A549 (cell line): ENCODE results near the gene TTC17. TPM values are rescaled to one million over a fixed set of nuclear protein-coding genes. Genes with fewer than 3 reads are reported as not detected.

Experiments used
- ATAC-seq, 2 experiments: fragments of 200-7000 bp in 1 of 2; fragments of >200 bp in 1 of 2; cut with Nextera tagmentation in 1 of 2; cut with Tn5 transposase in 1 of 2; 3 replicates each; pipeline versions ENCODE4 v1.8.0 to v1.9.1; 2018 to 2020; ENCODE audit warnings: mild to moderate bottlenecking in 1 of 2, moderate library complexity in 1 of 2
- CTCF ChIA-PET: fragments of 300-600 bp; sonication (Branson Sonifier 250); formaldehyde crosslinking; extraction: SDS; loops from one replicate; lab custom pipeline; 2021; ENCODE audit warnings: antibody characterized with exemption, inconsistent platforms; lab: Yijun Ruan, JAX
- POLR2A ChIA-PET: fragments of 350-600 bp; formaldehyde crosslinking; extraction: SDS; loops from one replicate; lab custom pipeline; 2021; ENCODE audit warnings: antibody characterized with exemption, inconsistent platforms; lab: Yijun Ruan, JAX
- DNase-seq, 2 experiments: peaks; one replicate each; pipeline versions ENCODE4 v3.0.0 to v3.0.0-alpha.2; 2011 to 2016; ENCODE audit warnings: low read depth in 1 of 2, low spot score in 1 of 2
- FAIRE-seq: peaks from 2 replicates; lab custom pipeline; 2011; peaks lifted over from hg19 to GRCh38; lab: Jason Lieb, UNC
- H3K27ac ChIP-seq, 2 experiments: fragments of >200 bp; sonication (Bioruptor Twin); formaldehyde crosslinking; 3 replicates each; pipeline ENCODE4 v1.5.1; 2016 to 2017
- H3K4me1 ChIP-seq: fragments of >200 bp; sonication (Bioruptor Twin); formaldehyde crosslinking; 3 replicates; pipeline ENCODE4 v1.6.1; 2016
- H3K4me2 ChIP-seq: fragments of >200 bp; sonication (Bioruptor Twin); formaldehyde crosslinking; 3 replicates; pipeline ENCODE4 v1.6.1; 2016
- H3K4me3 ChIP-seq: fragments of >200 bp; sonication (Bioruptor Twin); formaldehyde crosslinking; 3 replicates; pipeline ENCODE4 v1.5.1; 2016
- H3K9me3 ChIP-seq: fragments of >200 bp; sonication (Bioruptor Twin); formaldehyde crosslinking; 3 replicates; pipeline ENCODE4 v1.6.1; 2016
- CHD2 ChIP-seq: fragments of 150-350 bp; IDR thresholded peaks from 2 replicates; pipeline ENCODE4 v1.6.1; 2014; ENCODE audit warnings: low read length; ENCODE audit not compliant: partially characterized antibody
- EHF ChIP-seq: fragments of 250-450 bp; sonication (Bioruptor Pico); IDR thresholded peaks from 2 replicates; pipeline ENCODE4 v1.5.0; 2020; ENCODE audit warnings: mild to moderate bottlenecking
- FOSL2 ChIP-seq, 2 experiments: fragments of 450-650 bp in 1 of 2; fragments of >200 bp in 1 of 2; sonication (Bioruptor Twin) in 1 of 2; formaldehyde crosslinking; IDR thresholded peaks; 2 replicates each; pipeline versions ENCODE4 v1.5.0 to v1.6.1; 2016 to 2020; ENCODE audit warnings: mild to moderate bottlenecking in 1 of 2, moderate library complexity in 1 of 2
- GATA3 ChIP-seq: IDR thresholded peaks from 2 replicates; pipeline ENCODE4 v1.6.1; 2012; ENCODE audit warnings: borderline replicate concordance
- HOXA7 ChIP-seq: fragments of 250-450 bp; sonication (Bioruptor Pico); IDR thresholded peaks from 2 replicates; pipeline ENCODE4 v1.5.0; 2020; ENCODE audit warnings: mild to moderate bottlenecking, moderate library complexity
- HOXB13 ChIP-seq: fragments of 250-450 bp; sonication (Bioruptor Pico); IDR thresholded peaks from 2 replicates; pipeline ENCODE4 v1.5.0; 2020; ENCODE audit warnings: low read depth, mild to moderate bottlenecking, moderate library complexity
- MAZ ChIP-seq: fragments of 150-350 bp; IDR thresholded peaks from 2 replicates; pipeline ENCODE4 v1.6.1; 2014; ENCODE audit warnings: antibody characterized with exemption, low read depth, low read length, borderline replicate concordance
- RFX5 ChIP-seq: fragments of 450-650 bp; IDR thresholded peaks from 2 replicates; pipeline ENCODE4 v1.7.1; 2014; ENCODE audit warnings: antibody characterized with exemption, mild to moderate bottlenecking, moderate library complexity
- SREBF2 ChIP-seq: fragments of 450-650 bp; IDR thresholded peaks from 2 replicates; pipeline ENCODE4 v1.6.1; 2014; ENCODE audit warnings: mild to moderate bottlenecking, moderate library complexity
- WGBS: methylation state at CpG from one replicate; pipeline ENCODE4 v1.1.6; 2017; ENCODE audit errors: missing lambda C conversion rate; 5-methylcytosine and 5-hydroxymethylcytosine counted together
- polyA plus RNA-seq, 4 experiments: library from polyadenylated mRNA; depleted of rRNA in 3 of 4; stranded (reverse); fragments of >200 nt; fragmentation: RNase III in 1 of 4; extraction: RNeasy Plus Mini Kit Qiagen cat#74134 plus additional on column Dnase treatment in 1 of 4; gene quantifications; 2 replicates in 3 of 4; 3 replicates in 1 of 4; pipeline ENCODE4 v1.2.3, GENCODE V29; 2011 to 2017
- TF ChIP-seq, protein P1 (sequence below): fragments of 250-450 bp; sonication (Bioruptor Pico); IDR thresholded peaks from 2 replicates; pipeline ENCODE4 v1.5.0; 2021; ENCODE audit warnings: mild to moderate bottlenecking, moderate library complexity, borderline replicate concordance
- TF ChIP-seq, protein P2 (sequence below): fragments of 150-350 bp; IDR thresholded peaks from 2 replicates; pipeline ENCODE4 v1.6.1; 2014; ENCODE audit warnings: low read depth, mild to moderate bottlenecking, low read length
- TF ChIP-seq, protein P3 (sequence below): fragments of 200-600 bp; sonication (generic); IDR thresholded peaks from 2 replicates; pipeline ENCODE4 v1.6.1; 2016; ENCODE audit warnings: antibody characterized with exemption, mild to moderate bottlenecking, moderate library complexity

Gene TTC17
- polyA plus RNA-seq, 2 of the 4 experiments (the other 2 are of a cell fraction) = 28.9 to 89.4 TPM

DNA sequence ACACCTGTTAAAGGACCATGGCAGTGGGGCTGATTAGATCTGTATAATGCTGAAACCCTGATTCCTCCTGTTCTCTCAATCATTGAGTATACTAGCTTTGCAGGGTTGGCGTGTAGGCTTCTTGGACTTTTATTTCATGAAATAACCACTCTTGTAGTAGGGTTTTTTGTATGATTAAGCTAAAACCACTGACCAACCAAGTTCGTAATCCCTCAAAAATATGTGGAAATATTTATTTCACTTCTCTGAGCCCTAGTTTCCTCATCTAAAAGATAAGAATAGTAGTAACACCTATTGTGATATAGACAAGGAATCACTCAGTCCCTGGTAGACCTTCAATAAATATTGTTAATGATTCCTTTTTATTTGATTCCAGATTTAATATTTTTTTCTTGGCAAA, 42.8 kb upstream of the TTC17 start:
- FAIRE-seq (no peak), ATAC-seq (no peak), DNase-seq (no peak)
- Histone ChIP-seq H3K27ac (no peak overlapping the region), H3K4me2 (no peak overlapping the region), H3K9me3 (no peaks in the 10 kb centered on the region), H3K4me1 (peaks cover 14% of the 10 kb centered on the region; the same call in 2 of the 3 replicates), H3K4me3 (no peak overlapping the region)
- TF ChIP-seq CHD2 = no peak
- TF ChIP-seq, protein P1, sequence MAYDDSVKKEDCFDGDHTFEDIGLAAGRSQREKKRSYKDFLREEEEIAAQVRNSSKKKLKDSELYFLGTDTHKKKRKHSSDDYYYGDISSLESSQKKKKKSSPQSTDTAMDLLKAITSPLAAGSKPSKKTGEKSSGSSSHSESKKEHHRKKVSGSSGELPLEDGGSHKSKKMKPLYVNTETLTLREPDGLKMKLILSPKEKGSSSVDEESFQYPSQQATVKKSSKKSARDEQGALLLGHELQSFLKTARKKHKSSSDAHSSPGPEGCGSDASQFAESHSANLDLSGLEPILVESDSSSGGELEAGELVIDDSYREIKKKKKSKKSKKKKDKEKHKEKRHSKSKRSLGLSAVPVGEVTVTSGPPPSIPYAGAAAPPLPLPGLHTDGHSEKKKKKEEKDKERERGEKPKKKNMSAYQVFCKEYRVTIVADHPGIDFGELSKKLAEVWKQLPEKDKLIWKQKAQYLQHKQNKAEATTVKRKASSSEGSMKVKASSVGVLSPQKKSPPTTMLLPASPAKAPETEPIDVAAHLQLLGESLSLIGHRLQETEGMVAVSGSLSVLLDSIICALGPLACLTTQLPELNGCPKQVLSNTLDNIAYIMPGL (CRISPR knock-in tag) = no peak
- TF ChIP-seq, protein P2, sequence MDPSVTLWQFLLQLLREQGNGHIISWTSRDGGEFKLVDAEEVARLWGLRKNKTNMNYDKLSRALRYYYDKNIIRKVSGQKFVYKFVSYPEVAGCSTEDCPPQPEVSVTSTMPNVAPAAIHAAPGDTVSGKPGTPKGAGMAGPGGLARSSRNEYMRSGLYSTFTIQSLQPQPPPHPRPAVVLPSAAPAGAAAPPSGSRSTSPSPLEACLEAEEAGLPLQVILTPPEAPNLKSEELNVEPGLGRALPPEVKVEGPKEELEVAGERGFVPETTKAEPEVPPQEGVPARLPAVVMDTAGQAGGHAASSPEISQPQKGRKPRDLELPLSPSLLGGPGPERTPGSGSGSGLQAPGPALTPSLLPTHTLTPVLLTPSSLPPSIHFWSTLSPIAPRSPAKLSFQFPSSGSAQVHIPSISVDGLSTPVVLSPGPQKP = no peak
- no peak for TF ChIP-seq GATA3
- no peak for TF ChIP-seq EHF
- TF ChIP-seq HOXA7 (CRISPR knock-in tag) = no peak
- ChIA-PET POLR2A (no interaction called here), CTCF (no interaction called here)
- WGBS = 96% methylated on average over 2 of the region's 2 CpGs

DNA sequence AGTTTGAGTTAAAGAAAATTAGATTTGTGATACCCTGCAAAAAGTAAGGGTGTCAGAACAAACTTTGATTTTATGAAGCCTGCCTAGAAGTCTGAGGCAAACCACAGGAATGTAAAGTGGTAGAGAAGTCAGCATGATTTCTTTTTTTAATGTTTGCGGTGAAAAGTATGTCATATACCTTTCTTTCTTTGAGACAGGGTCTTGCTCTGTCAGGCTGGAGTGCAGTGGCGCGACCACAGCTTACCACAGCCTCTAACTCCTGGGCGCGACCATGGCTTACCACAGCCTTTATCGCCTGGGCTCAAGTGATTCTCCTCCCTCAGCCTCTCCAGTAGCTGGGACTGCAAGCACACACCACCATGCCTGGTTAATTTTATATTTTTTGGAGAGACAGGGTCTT, 42.3 kb upstream of the TTC17 start:
- Histone ChIP-seq H3K27ac (no peak overlapping the region), H3K4me2 (no peak overlapping the region), H3K4me1 (peaks cover 14% of the 10 kb centered on the region; the same call in 2 of the 3 replicates), H3K9me3 (no peaks in the 10 kb centered on the region), H3K4me3 (no peak overlapping the region)
- TF ChIP-seq, protein P3, sequence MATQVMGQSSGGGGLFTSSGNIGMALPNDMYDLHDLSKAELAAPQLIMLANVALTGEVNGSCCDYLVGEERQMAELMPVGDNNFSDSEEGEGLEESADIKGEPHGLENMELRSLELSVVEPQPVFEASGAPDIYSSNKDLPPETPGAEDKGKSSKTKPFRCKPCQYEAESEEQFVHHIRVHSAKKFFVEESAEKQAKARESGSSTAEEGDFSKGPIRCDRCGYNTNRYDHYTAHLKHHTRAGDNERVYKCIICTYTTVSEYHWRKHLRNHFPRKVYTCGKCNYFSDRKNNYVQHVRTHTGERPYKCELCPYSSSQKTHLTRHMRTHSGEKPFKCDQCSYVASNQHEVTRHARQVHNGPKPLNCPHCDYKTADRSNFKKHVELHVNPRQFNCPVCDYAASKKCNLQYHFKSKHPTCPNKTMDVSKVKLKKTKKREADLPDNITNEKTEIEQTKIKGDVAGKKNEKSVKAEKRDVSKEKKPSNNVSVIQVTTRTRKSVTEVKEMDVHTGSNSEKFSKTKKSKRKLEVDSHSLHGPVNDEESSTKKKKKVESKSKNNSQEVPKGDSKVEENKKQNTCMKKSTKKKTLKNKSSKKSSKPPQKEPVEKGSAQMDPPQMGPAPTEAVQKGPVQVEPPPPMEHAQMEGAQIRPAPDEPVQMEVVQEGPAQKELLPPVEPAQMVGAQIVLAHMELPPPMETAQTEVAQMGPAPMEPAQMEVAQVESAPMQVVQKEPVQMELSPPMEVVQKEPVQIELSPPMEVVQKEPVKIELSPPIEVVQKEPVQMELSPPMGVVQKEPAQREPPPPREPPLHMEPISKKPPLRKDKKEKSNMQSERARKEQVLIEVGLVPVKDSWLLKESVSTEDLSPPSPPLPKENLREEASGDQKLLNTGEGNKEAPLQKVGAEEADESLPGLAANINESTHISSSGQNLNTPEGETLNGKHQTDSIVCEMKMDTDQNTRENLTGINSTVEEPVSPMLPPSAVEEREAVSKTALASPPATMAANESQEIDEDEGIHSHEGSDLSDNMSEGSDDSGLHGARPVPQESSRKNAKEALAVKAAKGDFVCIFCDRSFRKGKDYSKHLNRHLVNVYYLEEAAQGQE = no peak
- TF ChIP-seq MAZ = no peak
- no peak for TF ChIP-seq HOXA7 (CRISPR knock-in tag)
- ATAC-seq (no peak), DNase-seq (no peak), FAIRE-seq (no peak)
- ChIA-PET CTCF (no interaction called here), POLR2A (no interaction called here)
- WGBS = 96% methylated on average over 6 of the region's 6 CpGs

DNA sequence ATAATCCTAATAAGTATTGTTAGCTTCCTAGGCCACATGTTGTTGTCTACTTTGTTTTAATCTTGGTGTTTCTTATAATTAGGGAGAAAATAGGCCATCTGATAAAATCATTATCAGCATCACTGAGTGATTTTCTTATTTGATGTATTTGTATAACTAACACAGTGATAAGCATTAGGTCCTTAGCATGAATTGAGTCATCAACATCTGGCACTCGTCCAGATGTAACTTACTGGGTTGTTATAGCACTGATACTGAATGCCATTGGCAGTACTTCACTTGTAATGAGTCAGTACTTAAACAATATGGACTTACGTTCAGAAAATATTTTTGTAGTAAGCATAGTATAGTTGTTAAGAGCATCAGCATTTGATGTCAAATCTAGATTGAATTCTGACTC, 30.7 kb upstream of the TTC17 start:
- 15% methylated on average over 2 of the region's 2 CpGs for WGBS
- Histone ChIP-seq H3K4me1 (peaks cover 9% of the 10 kb centered on the region; the same call in 2 of the 3 replicates), H3K27ac (no peak overlapping the region), H3K4me3 (no peak overlapping the region), H3K9me3 (no peaks in the 10 kb centered on the region), H3K4me2 (no peak overlapping the region)
- ChIA-PET CTCF (interaction anchor here (1.3 to 2.4 kb wide), 2 partner anchors 13 to 45 kb away, joined by 3 to 7 read pairs; no protein-coding TSS in a partner anchor), POLR2A (no interaction called here)
- DNase-seq (peak in 1 of 2 experiments; percentile 54), FAIRE-seq (peak; percentile 61), ATAC-seq (peak in 1 of 2 experiments; percentile 63; a peak in 3 of 6 replicates)
- TF ChIP-seq SREBF2 (no peak), HOXB13 (no peak), HOXA7 (CRISPR knock-in tag) (no peak), RFX5 (no peak), FOSL2 (IDR thresholded peaks at IDR 0.05) (no peak), FOSL2 (CRISPR knock-in tag; IDR thresholded peaks at IDR 0.05) (peak; percentile 25; the same call in 1 of the 2 replicates)
- TF ChIP-seq, all 56 proteins: peak for 1
